Mucosa of descending colon (tissue), 3 donors: ENCODE measurements around the gene SF3A1. TPM values are rescaled to one million over a fixed set of nuclear protein-coding genes. Genes with fewer than 3 reads are reported as not detected.

Source experiments
- ATAC-seq: fragments of 200-7000 bp; cut with Tn5 transposase; one replicate; pipeline ENCODE4 v1.9.1; 2020; ENCODE audit warnings: mild to moderate bottlenecking, moderate library complexity
- DNase-seq, 3 donors: peaks; one replicate each; pipeline ENCODE4 v3.0.0-alpha.2; 2020
- H3K36me3 ChIP-seq: fragments of 200-600 bp; one replicate; pipeline ENCODE4 v1.8.0; 2021; ENCODE audit warnings: low read depth, mild to moderate bottlenecking
- H3K4me1 ChIP-seq: fragments of 200-600 bp; one replicate; pipeline ENCODE4 v1.8.0; 2021; ENCODE audit warnings: low read depth, mild to moderate bottlenecking
- H3K4me3 ChIP-seq: fragments of 200-600 bp; one replicate; pipeline ENCODE4 v1.8.0; 2021; ENCODE audit warnings: mild to moderate bottlenecking
- H3K9me3 ChIP-seq: fragments of 200-600 bp; one replicate; pipeline ENCODE4 v1.8.0; 2021; ENCODE audit warnings: mild to moderate bottlenecking
- CTCF ChIP-seq: fragments of 200-600 bp; IDR thresholded peaks from one replicate; pipeline ENCODE4 v1.8.0; 2022; ENCODE audit warnings: antibody characterized with exemption, mild to moderate bottlenecking
- intact Hi-C, 2 donors: fragments of 100-400 bp; cut with DNase I in 1 of 2; cut with micrococcal nuclease in 1 of 2; formaldehyde crosslinking; loops; one replicate each; pipeline versions ENCODE4 v1.11.0 to v1.11.1; 2022; cut with DNase I, micrococcal nuclease
- total RNA-seq, 3 donors: library from RNA; stranded (reverse); fragmentation: NEBNext Ultra II Directional in 2 of 3; extraction: Animal tissue kit (Norgen Biotek cat#: 25700) in 2 of 3; gene quantifications; one replicate each; pipeline versions ENCODE4 v1.2.1 to v1.2.4, GENCODE V29; 2021 to 2023
- donor health status: DM: no; HTN: no; CAD: no; lungs with moderate emphysema.
- donor health status: DM: no; HTN: no; CAD: no.
- donor health status: DM: no; HTN: yes; CAD: no.

The SF3A1 gene
- total RNA-seq, 3 donors from 2014 or later, result 133 to 152 (median 151) TPM

DNA sequence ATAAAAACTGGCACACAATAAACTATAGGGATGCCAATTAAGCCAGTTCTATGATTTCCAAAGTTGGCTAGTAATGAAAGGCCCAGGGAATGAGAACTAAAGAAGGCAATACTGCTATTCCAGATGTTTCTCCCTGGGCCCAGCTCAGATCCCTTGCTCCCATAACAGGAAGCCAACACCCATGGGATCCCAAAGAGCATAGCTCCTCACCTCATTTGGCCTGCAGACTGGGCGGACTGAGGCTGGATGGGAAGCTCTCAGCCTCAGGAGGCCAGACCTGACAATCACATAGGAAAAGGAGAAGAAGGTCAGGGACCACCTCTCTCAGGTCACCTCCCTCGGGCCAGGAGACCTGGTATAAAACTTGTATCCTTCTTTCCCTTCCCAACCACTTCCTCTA is 35.2 kb downstream of the SF3A1 start:
- DNase-seq (no peak), ATAC-seq (no peak)
- TF ChIP-seq CTCF, result no peak
- Histone ChIP-seq H3K36me3 (no peaks in the 10 kb centered on the region), H3K4me1 (peaks cover 27% of the 10 kb centered on the region), H3K4me3 (no peak overlapping the region), H3K9me3 (no peaks in the 10 kb centered on the region)
- intact Hi-C loops, result no loop called here

GRCh38 chr22:30320021-30320556 is 36.6 kb downstream of the SF3A1 start:
- no peaks in the 10 kb centered on the region for H3K36me3 ChIP-seq
- no peaks in the 10 kb centered on the region for H3K9me3 ChIP-seq
- intact Hi-C loops, result no loop called here
- TF ChIP-seq CTCF, result no peak
- ATAC-seq, result no peak
- no peak for DNase-seq
- H3K4me1 ChIP-seq, result peaks cover 24% of the 10 kb centered on the region
- no peak overlapping the region for H3K4me3 ChIP-seq

DNA sequence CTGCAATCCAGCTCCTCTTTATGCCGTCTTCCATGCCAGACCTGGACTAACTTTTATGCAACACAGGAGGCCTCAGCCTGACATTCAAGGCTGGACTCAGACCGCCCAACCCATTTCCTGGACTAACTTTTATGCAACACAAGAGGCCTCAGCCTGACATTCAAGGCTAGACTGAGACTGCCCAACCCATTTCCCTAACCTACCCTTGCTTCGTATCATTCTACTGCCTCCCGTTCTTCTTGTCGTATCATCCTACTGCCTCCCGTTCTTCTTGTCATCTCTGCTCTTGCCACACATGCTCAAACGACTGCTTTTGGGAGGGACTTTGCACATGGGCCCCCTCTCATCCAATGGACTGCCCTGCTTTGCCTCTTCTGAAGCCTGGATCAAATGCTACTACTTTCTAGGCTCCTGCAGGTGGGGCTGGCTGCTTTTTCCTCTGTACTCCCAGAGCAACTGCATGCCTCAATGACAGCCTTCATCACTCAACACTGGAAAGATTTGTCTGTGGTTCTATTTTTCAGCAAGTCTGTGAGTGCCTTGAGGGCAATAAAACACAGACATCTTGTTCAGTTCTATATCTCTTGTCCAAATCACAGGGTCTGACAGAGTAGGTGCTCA is 37.8 kb downstream of the SF3A1 start:
- H3K4me1 ChIP-seq, result peaks cover 26% of the 10 kb centered on the region
- TF ChIP-seq CTCF, result no peak
- H3K4me3 ChIP-seq, result no peak overlapping the region
- ATAC-seq (no peak), DNase-seq (no peak)
- intact Hi-C loops, result no loop called here
- no peaks in the 10 kb centered on the region for H3K36me3 ChIP-seq
- H3K9me3 ChIP-seq, result no peaks in the 10 kb centered on the region

- DNase-seq (no peak), ATAC-seq (no peak)
- no peaks in the 10 kb centered on the region for H3K36me3 ChIP-seq
- intact Hi-C loops, result no loop called here
- peaks cover 33% of the 10 kb centered on the region for H3K4me1 ChIP-seq
- no peak for TF ChIP-seq CTCF
- no peak overlapping the region for H3K4me3 ChIP-seq
- H3K9me3 ChIP-seq, result no peaks in the 10 kb centered on the region
These were observed 38.9 kb downstream of the SF3A1 start for GRCh38 chr22:30317778-30318177.

GRCh38 chr22:30315962-30316576 is 40.6 kb downstream of the SF3A1 start:
- peaks cover 50% of the 10 kb centered on the region for H3K4me1 ChIP-seq
- TF ChIP-seq CTCF, result no peak
- no peak overlapping the region for H3K4me3 ChIP-seq
- ATAC-seq (no peak), DNase-seq (no peak)
- H3K36me3 ChIP-seq, result no peaks in the 10 kb centered on the region
- intact Hi-C loops, result no loop called here
- H3K9me3 ChIP-seq, result no peaks in the 10 kb centered on the region
